ENCODE results near the gene CPTP.
A peak's percentile ranks its signal among the peaks of the same experiment; 100 is the strongest.

Gene CPTP

GRCh38 chr1:1370771-1371300, 46.2 kb downstream of the CPTP start:
- DNase-seq: no peak

- no peak for DNase-seq
Measured at GRCh38 chr1:1371364-1371745, 46.8 kb downstream of the CPTP start.

GRCh38 chr1:1371746-1372711, 47.4 kb downstream of the CPTP start:
- peak; percentile 9 for DNase-seq

GRCh38 chr1:1373051-1373814, 48.6 kb downstream of the CPTP start:
- no peak for DNase-seq

- DNase-seq: no peak
Measured at GRCh38 chr1:1373815-1374588, 49.4 kb downstream of the CPTP start.

- no peak for DNase-seq
Measured at GRCh38 chr1:1374589-1374928, 50.0 kb downstream of the CPTP start.

GRCh38 chr1:1374929-1375662, 50.5 kb downstream of the CPTP start, which contains the start of gene AURKAIP1:
AURKAIP1 (minus strand) TSS chr1:1375207; CDS start chr1:1374756, 451 bp downstream.
- peak; percentile 99 for DNase-seq

- DNase-seq: no peak
Measured at GRCh38 chr1:1376551-1377226, 52.1 kb downstream of the CPTP start.

- DNase-seq: no peak
Measured at GRCh38 chr1:1377540-1378205, 53.1 kb downstream of the CPTP start.

All from kidney glomerular epithelial cell (primary cell).